ENCODE measurements around the gene FZD10. TPM values are rescaled to one million over a fixed set of nuclear protein-coding genes. Genes with fewer than 3 reads are reported as not detected.

FZD10 gene
- total RNA-seq, 2 donors from 2014 or later, result under 0.01 to 0.52 TPM

GRCh38 chr12:130204541-130204953 is 42.3 kb downstream of the FZD10 start:
- DNase-seq (no peak), ATAC-seq (no peak)
- Histone ChIP-seq H3K27ac (no peak overlapping the region), H3K4me1 (no peaks in the 10 kb centered on the region), H3K27me3 (no peaks in the 10 kb centered on the region), H3K9me3 (no peaks in the 10 kb centered on the region), H3K4me3 (no peak overlapping the region), H3K36me3 (replicated peaks in 1 of 2; ENCODE audit: insufficient read depth in 1 of 2, low read depth in 2 of 2) (no peaks in the 10 kb centered on the region)
- intact Hi-C loops (cut with DNase I), result no loop called here
- 74 to 75% methylated on average over 12 of the region's 12 CpGs for WGBS, 2 donors
- TF ChIP-seq POLR2A (IDR thresholded peaks at IDR 0.05), result no peak
- TF ChIP-seq CTCF (IDR thresholded peaks at IDR 0.05), result no peak

GRCh38 chr12:130205495-130205894 is 43.2 kb downstream of the FZD10 start:
- 57 to 64% methylated on average over 6 of the region's 6 CpGs for WGBS, 2 donors
- intact Hi-C loops (cut with DNase I), result no loop called here
- TF ChIP-seq CTCF (IDR thresholded peaks at IDR 0.05) (no peak), POLR2A (IDR thresholded peaks at IDR 0.05) (no peak)

GRCh38 chr12:130212384-130212989 is 50.2 kb downstream of the FZD10 start:
- Histone ChIP-seq H3K4me3 (no peak overlapping the region), H3K27ac (peak overlapping the region in 2 of 4 donors; percentile 53 to 54), H3K27me3 (no peaks in the 10 kb centered on the region), H3K9me3 (no peaks in the 10 kb centered on the region), H3K36me3 (replicated peaks in 1 of 2; ENCODE audit: insufficient read depth in 1 of 2, low read depth in 2 of 2) (no peaks in the 10 kb centered on the region), H3K4me1 (no peaks in the 10 kb centered on the region)
- 13 to 27% methylated on average over 9 of the region's 9 CpGs for WGBS, 2 donors
- intact Hi-C loops (cut with DNase I), result no loop called here
- DNase-seq (no peak), ATAC-seq (peak; percentile 56)
- no peak for TF ChIP-seq POLR2A (IDR thresholded peaks at IDR 0.05)
- TF ChIP-seq CTCF (IDR thresholded peaks at IDR 0.05), result no peak

More at GRCh38 chr12:130205495-130205894, 43.2 kb downstream of the FZD10 start:
- Histone ChIP-seq H3K27me3 (no peaks in the 10 kb centered on the region), H3K4me1 (no peaks in the 10 kb centered on the region), H3K4me3 (no peak overlapping the region), H3K27ac (no peak overlapping the region), H3K36me3 (replicated peaks in 1 of 2; ENCODE audit: insufficient read depth in 1 of 2, low read depth in 2 of 2) (no peaks in the 10 kb centered on the region), H3K9me3 (no peaks in the 10 kb centered on the region)
- no peak for ATAC-seq
- DNase-seq, result no peak

GRCh38 chr12:130213249-130213648 is 51.0 kb downstream of the FZD10 start:
- ATAC-seq, result no peak
- Histone ChIP-seq H3K36me3 (replicated peaks in 1 of 2; ENCODE audit: insufficient read depth in 1 of 2, low read depth in 2 of 2) (no peaks in the 10 kb centered on the region), H3K4me1 (no peaks in the 10 kb centered on the region), H3K27me3 (no peaks in the 10 kb centered on the region), H3K9me3 (no peaks in the 10 kb centered on the region), H3K27ac (peak overlapping the region in 1 of 4 donors; percentile 54), H3K4me3 (no peak overlapping the region)
- intact Hi-C loops (cut with DNase I), result no loop called here
- WGBS, 2 donors, result 67 to 71% methylated on average over 4 of the region's 4 CpGs
- TF ChIP-seq POLR2A (IDR thresholded peaks at IDR 0.05) (no peak), CTCF (IDR thresholded peaks at IDR 0.05) (no peak)
- no peak for DNase-seq

Data from body of pancreas (tissue), 4 donors.